Neural cell (in vitro differentiated cells): ENCODE results near the gene WFDC10A.

ENCODE experiments used
- CTCF ChIP-seq: fragments of 450-650 bp; IDR thresholded peaks from 2 replicates; pipeline ENCODE4 v1.5.1; 2014; ENCODE audit warnings: antibody characterized with exemption, mild to moderate bottlenecking, moderate library complexity; ENCODE audit not compliant: poor library complexity, severe bottlenecking
- EP300 ChIP-seq: fragments of 450-650 bp; conservative IDR thresholded peaks from 2 replicates; pipeline ENCODE4 v1.6.1; 2014; ENCODE audit warnings: antibody characterized with exemption, mild to moderate bottlenecking, moderate library complexity; ENCODE audit not compliant: poor library complexity, severe bottlenecking
- EZH2 ChIP-seq: fragments of 200-600, 300-800 bp; shearing (Covaris generic), sonication (generic); IDR thresholded peaks from 2 replicates; pipeline ENCODE4 v1.6.1; 2014; ENCODE audit warnings: antibody characterized with exemption, low read length, borderline replicate concordance, mild to moderate bottlenecking; ENCODE audit not compliant: insufficient read depth, poor library complexity, severe bottlenecking
- MXI1 ChIP-seq: fragments of 450-650 bp; conservative IDR thresholded peaks from 2 replicates; pipeline ENCODE4 v1.6.1; 2014; ENCODE audit warnings: antibody characterized with exemption, mild to moderate bottlenecking; ENCODE audit not compliant: poor library complexity, severe bottlenecking
- POLR2AphosphoS5 ChIP-seq: IDR thresholded peaks from 2 replicates; pipeline ENCODE4 v1.6.1; 2012
- RAD21 ChIP-seq: fragments of 450-650 bp; conservative IDR thresholded peaks from 2 replicates; pipeline ENCODE4 v1.6.1; 2014; ENCODE audit warnings: antibody characterized with exemption, mild to moderate bottlenecking, moderate library complexity
- SMC3 ChIP-seq: fragments of 450-650 bp; conservative IDR thresholded peaks from 2 replicates; pipeline ENCODE4 v1.6.1; 2014; ENCODE audit warnings: antibody characterized with exemption, mild to moderate bottlenecking, moderate library complexity; ENCODE audit not compliant: poor library complexity

- no peak for TF ChIP-seq EZH2
- no peak for TF ChIP-seq CTCF
- no peak for TF ChIP-seq POLR2AphosphoS5
- no peak for TF ChIP-seq EP300
- TF ChIP-seq RAD21, result no peak
- TF ChIP-seq MXI1, result no peak
- TF ChIP-seq SMC3, result no peak
These were observed 40.6 kb downstream of the WFDC10A start, which contains the start of gene WFDC11 for GRCh38 chr20:45670139-45670538.
